K562 (cell line): ENCODE data around the gene HSD17B11. TPM values are rescaled to one million over a fixed set of nuclear protein-coding genes. Genes with fewer than 3 reads are reported as not detected.

Experiments
- ATAC-seq: fragments of 200-7000 bp; cut with Tn5 transposase; 3 replicates; pipeline ENCODE4 v1.9.1; 2020; ENCODE audit warnings: moderate library complexity
- BruUV-seq: library from RNA; stranded (reverse); fragments of 400-500 nt; replicated peaks from 2 replicates; lab custom pipeline; 2021; lab: Mats Ljungman, UMichigan
- CTCF ChIA-PET: fragments of 300-600 bp; formaldehyde crosslinking; extraction: SDS; loops from one replicate; lab custom pipeline; 2021; ENCODE audit warnings: low intra/inter-chr PET ratio; lab: Yijun Ruan, JAX
- POLR2A ChIA-PET: fragments of 300-600, 350-650 bp; sonication (Branson Sonifier 250); formaldehyde crosslinking; extraction: SDS; loops from one replicate; lab custom pipeline; 2021; ENCODE audit warnings: antibody characterized with exemption, inconsistent platforms; lab: Yijun Ruan, JAX
- DNase-seq, 4 experiments: peaks; one replicate each; pipeline versions ENCODE4 v3.0.0 to v3.0.0-alpha.2; 2011 to 2018; ENCODE audit warnings: low spot score in 3 of 4, mixed read lengths in 3 of 4; ENCODE audit errors: extremely low read depth in 1 of 4
- FAIRE-seq: peaks from 2 replicates; lab custom pipeline; 2011; peaks lifted over from hg19 to GRCh38; lab: Jason Lieb, UNC
- H2AFZ ChIP-seq: 2 replicates; pipeline ENCODE4 v1.6.0; 2011; ENCODE audit warnings: low read depth, low read length, control low read depth, inconsistent platforms
- H3K27ac ChIP-seq: fragments of 200-600 bp; 3 replicates; pipeline ENCODE4 v1.8.0; 2011; ENCODE audit warnings: low read depth, mild to moderate bottlenecking, control low read depth, inconsistent platforms, low read length, moderate library complexity, mixed read lengths; ENCODE audit errors: extremely low read depth
- H3K27me3 ChIP-seq, 2 experiments: fragments of 300-600 bp in 1 of 2; 2 replicates in 1 of 2; 3 replicates in 1 of 2; pipeline versions ENCODE4 v1.6.0 to v1.8.0; 2011; ENCODE audit warnings: inconsistent platforms in 2 of 2, low read length in 2 of 2, mild to moderate bottlenecking in 1 of 2, mixed read lengths in 1 of 2, moderate library complexity in 1 of 2; ENCODE audit not compliant: control insufficient read depth in 2 of 2, insufficient read depth in 2 of 2
- H3K36me3 ChIP-seq: fragments of 300-600 bp; 3 replicates; pipeline ENCODE4 v1.8.0; 2011; ENCODE audit warnings: mild to moderate bottlenecking, low read length, inconsistent platforms; ENCODE audit not compliant: control insufficient read depth, insufficient read depth
- H3K4me1 ChIP-seq, 2 experiments: fragments of 200-600 bp in 1 of 2; replicated peaks in 1 of 2; 2 replicates in 1 of 2; 3 replicates in 1 of 2; pipeline versions ENCODE4 v1.5.1 to v1.8.0; 2011; ENCODE audit warnings: inconsistent platforms in 2 of 2, low read length in 2 of 2, mild to moderate bottlenecking in 1 of 2, mixed read lengths in 1 of 2, moderate library complexity in 1 of 2; ENCODE audit not compliant: control insufficient read depth in 2 of 2, insufficient read depth in 2 of 2
- H3K4me2 ChIP-seq: 2 replicates; pipeline ENCODE4 v1.6.1; 2011; ENCODE audit warnings: low read length, control low read depth, inconsistent platforms, mixed read lengths; ENCODE audit not compliant: insufficient read depth
- H3K4me3 ChIP-seq: fragments of 200-600 bp; sonication (generic), shearing (Covaris generic); 2 replicates; pipeline ENCODE4 v1.5.1; 2016; ENCODE audit warnings: control low read depth, inconsistent platforms
- H3K79me2 ChIP-seq: fragments of 200-600 bp; 3 replicates; pipeline ENCODE4 v1.8.0; 2011; ENCODE audit warnings: low read length, inconsistent platforms; ENCODE audit not compliant: control insufficient read depth, insufficient read depth
- H3K9ac ChIP-seq, 2 experiments: 2 replicates each; pipeline versions ENCODE4 v1.6.0 to v1.6.1; 2011; ENCODE audit warnings: low read depth in 2 of 2, low read length in 2 of 2, control low read depth in 1 of 2, inconsistent platforms in 1 of 2, mild to moderate bottlenecking in 1 of 2, mixed read lengths in 1 of 2; ENCODE audit not compliant: insufficient read depth in 1 of 2
- H3K9me1 ChIP-seq: one replicate; pipeline ENCODE4 v1.6.0; 2011; ENCODE audit warnings: inconsistent platforms, mild to moderate bottlenecking, low read length, moderate library complexity; ENCODE audit not compliant: control insufficient read depth, insufficient read depth
- H3K9me3 ChIP-seq: replicated peaks from 2 replicates; pipeline ENCODE4 v1.5.1; 2011; ENCODE audit warnings: low read depth, low read length, inconsistent platforms; ENCODE audit not compliant: control insufficient read depth, insufficient read depth
- H4K20me1 ChIP-seq: replicated peaks from 2 replicates; pipeline ENCODE4 v1.6.1; 2011; ENCODE audit warnings: low read length, inconsistent platforms, mixed read lengths; ENCODE audit not compliant: control insufficient read depth, insufficient read depth
- HMBOX1 ChIP-seq: sonication (generic); IDR thresholded peaks from 2 replicates; pipeline ENCODE4 v1.6.1; 2016
- POLR2A ChIP-seq: fragments of 450-650 bp; conservative IDR thresholded peaks from 2 replicates; pipeline ENCODE4 v1.6.1; 2016
- POLR2G ChIP-seq: fragments of 200-400 bp; formaldehyde crosslinking; IDR thresholded peaks from 2 replicates; pipeline ENCODE4 v1.6.1; 2017; ENCODE audit warnings: low read depth, mild to moderate bottlenecking, antibody characterized with exemption, low read length, moderate library complexity
- SREBF2 ChIP-seq: sonication (generic); formaldehyde crosslinking; IDR thresholded peaks from 2 replicates; pipeline ENCODE4 v1.4.0; 2020; ENCODE audit warnings: mild to moderate bottlenecking, missing genetic modification reagents
- STAT5B ChIP-seq: fragments of 250-450 bp; sonication (Bioruptor Pico); IDR thresholded peaks from 2 replicates; pipeline ENCODE4 v1.8.0; 2021; ENCODE audit warnings: mild to moderate bottlenecking, inconsistent platforms
- ZBTB1 ChIP-seq: sonication (generic); formaldehyde crosslinking; IDR thresholded peaks from 2 replicates; pipeline ENCODE4 v1.8.1; 2023; ENCODE audit warnings: missing genetic modification reagents, low read depth, mild to moderate bottlenecking, borderline replicate concordance
- ZNF175 ChIP-seq: fragments of 200-800 bp; sonication (Bioruptor generic); IDR thresholded peaks from 2 replicates; pipeline ENCODE4 v1.6.1; 2016; ENCODE audit warnings: low read depth, mild to moderate bottlenecking, missing genetic modification characterization, missing compliant biosample characterization
- ZNF324 ChIP-seq: fragments of 250-450 bp; sonication (Bioruptor Pico); IDR thresholded peaks from 2 replicates; pipeline ENCODE4 v1.4.0; 2020; ENCODE audit warnings: mild to moderate bottlenecking
- WGBS: fragments of 100-300 bp; shearing (Covaris generic); methylation state at CpG from one replicate; pipeline ENCODE4 v1.1.6; 2016; ENCODE audit warnings: low coverage, mixed read lengths; ENCODE audit not compliant: insufficient coverage; ENCODE audit errors: missing lambda C conversion rate; 5-methylcytosine and 5-hydroxymethylcytosine counted together
- in situ Hi-C: fragments of 300-500 bp; cut with MboI; formaldehyde crosslinking; loops from 4 replicates; pipeline ENCODE4 v1.15.0; 2018; ENCODE audit warnings: inconsistent platforms, mixed read lengths
- intact Hi-C: fragments of 100-400 bp; cut with micrococcal nuclease; formaldehyde crosslinking; loops from 2 replicates; pipeline ENCODE4 v1.14.2; 2022
- polyA plus RNA-seq, 8 experiments: library from polyadenylated mRNA; depleted of rRNA in 4 of 8; stranded (reverse) in 5 of 8; unstranded in 3 of 8; fragments of >200 nt; fragmentation: Nextera tagmentation in 2 of 8; fragmentation: Illumina TruSeq in 1 of 8; extraction: Ambion mirVana in 2 of 8; extraction: Trizol in 1 of 8; gene quantifications; 2 replicates each; pipeline versions ENCODE4 v1.2.1 to v1.2.3, GENCODE V29; 2011 to 2014; ENCODE audit warnings: inconsistent platforms in 1 of 8, missing spikeins in 1 of 8
- total RNA-seq, 7 experiments: library from RNA; depleted of rRNA in 6 of 7; stranded (reverse); fragments of >200 nt in 6 of 7; fragmentation: Illumina TruSeq in 2 of 7; extraction: Trizol in 2 of 7; gene quantifications; 2 replicates each; pipeline versions ENCODE4 v1.2.1 to v1.2.3, GENCODE V29; 2011 to 2021; ENCODE audit warnings: low replicate concordance in 1 of 7

HSD17B11 gene
- total and polyA plus RNA-seq, 9 of the 15 experiments (the other 6 are each of a cell fraction or from before 2014, with no cell fraction given): 26.0 to 108 (median 81.0) TPM

- intact Hi-C loops: loop anchor here (5.0 kb wide), 1 partner anchor 93 kb away; no protein-coding TSS in a partner anchor
- WGBS: 7% methylated on average over 1 of the region's 1 CpG
- DNase-seq (no peak), FAIRE-seq (peak; percentile 49), ATAC-seq (no peak)
- H3K4me3 ChIP-seq: no peak overlapping the region
- H3K4me1 ChIP-seq: no peaks in the 10 kb centered on the region
- TF ChIP-seq ZNF175 (CRISPR knock-in tag) (no peak), ZBTB1 (CRISPR knock-in tag) (no peak), ZNF324 (no peak), POLR2G (no peak), POLR2A (no peak), SREBF2 (CRISPR knock-in tag) (no peak), HMBOX1 (peak; percentile 80), STAT5B (CRISPR knock-in tag) (no peak)
- CTCF ChIA-PET: no interaction called here
- no peaks in the 10 kb centered on the region for H3K9me3 ChIP-seq
- no peak overlapping the region for H3K9ac ChIP-seq
- H2AFZ ChIP-seq: no peak overlapping the region
- peaks cover 75% of the 10 kb centered on the region for H3K36me3 ChIP-seq
- BruUV-seq: no TSS peak
- H3K79me2 ChIP-seq: no peaks in the 10 kb centered on the region
- in situ Hi-C loops: no loop called here
- POLR2A ChIA-PET: no interaction called here
- no peak overlapping the region for H3K4me2 ChIP-seq
- no peaks in the 10 kb centered on the region for H3K9me1 ChIP-seq
- H3K27ac ChIP-seq: no peak overlapping the region
- H3K27me3 ChIP-seq: no peaks in the 10 kb centered on the region
- H4K20me1 ChIP-seq: no peaks in the 10 kb centered on the region
Observed at GRCh38 chr4:87365348-87365747, 25.6 kb downstream of the HSD17B11 start.
